ENCODE measurements around the gene CACNG1. TPM values are rescaled to one million over a fixed set of nuclear protein-coding genes. Genes with fewer than 3 reads are reported as not detected.

The CACNG1 gene
- total and polyA plus RNA-seq, 9 donors: 109 to 242 (median 197) TPM

DNA sequence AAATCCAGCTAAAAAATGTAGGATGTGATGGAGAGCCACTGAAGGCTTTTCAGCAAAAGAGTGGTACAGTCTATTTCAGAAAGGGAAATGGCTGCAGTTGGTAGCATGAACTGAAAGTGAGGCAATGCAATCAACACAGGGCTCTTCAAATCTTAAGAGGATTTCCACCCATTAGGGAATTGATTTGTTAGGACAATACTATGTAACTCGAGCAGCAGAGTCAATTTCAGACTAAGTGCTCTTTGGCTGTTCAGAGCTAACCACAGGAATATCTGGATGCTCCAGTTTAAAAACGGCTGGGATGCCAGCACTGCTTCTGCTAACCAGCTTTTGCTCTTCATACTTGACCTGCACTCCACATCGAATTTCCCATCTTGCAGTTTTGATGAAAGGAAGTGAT is 24.6 kb downstream of the CACNG1 start:
- H3K27me3 ChIP-seq (ENCODE audit: control insufficient read depth, insufficient read depth, low read length): no peaks in the 10 kb centered on the region
- H3K27ac ChIP-seq (ENCODE audit: low read length): no peak overlapping the region
- no peak overlapping the region for H3K4me3 ChIP-seq (ENCODE audit: low read length)
- DNase-seq: no peak
- no peaks in the 10 kb centered on the region for H3K9me3 ChIP-seq (replicated peaks; ENCODE audit: control insufficient read depth, low read depth, low read length)
- H3K4me1 ChIP-seq (ENCODE audit: control insufficient read depth, insufficient read depth, low read length): no peaks in the 10 kb centered on the region
- 14% methylated on average over 1 of the region's 3 CpGs for WGBS (ENCODE audit: insufficient coverage)
- H3K36me3 ChIP-seq (ENCODE audit: control insufficient read depth, insufficient read depth, low read length): peaks cover 3% of the 10 kb centered on the region

DNA sequence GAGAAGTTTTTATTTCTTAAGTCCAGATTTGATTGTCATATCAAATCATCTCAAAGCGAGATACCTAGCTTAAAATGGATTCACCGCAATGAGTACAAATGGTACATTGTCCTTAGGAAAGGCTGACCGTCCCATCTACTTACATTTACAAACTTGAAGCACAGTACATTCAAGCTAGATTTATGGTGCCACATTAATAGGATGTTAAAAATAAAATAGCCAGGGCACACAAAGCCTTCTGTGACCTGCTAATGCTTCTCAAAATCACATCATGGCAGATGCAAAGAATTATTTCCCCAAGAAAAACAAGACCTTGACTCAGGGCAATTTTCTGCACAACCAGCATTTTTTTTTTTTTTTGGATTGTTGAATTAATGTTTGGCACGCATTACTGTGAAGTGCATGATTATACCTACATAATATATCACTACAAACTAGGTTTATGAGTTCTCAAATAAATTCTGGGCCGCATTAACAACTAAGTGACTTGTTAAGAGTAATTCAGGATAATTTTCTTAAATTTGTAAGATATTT is 25.3 kb downstream of the CACNG1 start:
- H3K9me3 ChIP-seq (replicated peaks; ENCODE audit: control insufficient read depth, low read depth, low read length): no peaks in the 10 kb centered on the region
- no peak overlapping the region for H3K27ac ChIP-seq (ENCODE audit: low read length)
- DNase-seq: no peak
- H3K36me3 ChIP-seq (ENCODE audit: control insufficient read depth, insufficient read depth, low read length): peaks cover 3% of the 10 kb centered on the region
- H3K4me1 ChIP-seq (ENCODE audit: control insufficient read depth, insufficient read depth, low read length): no peaks in the 10 kb centered on the region
- H3K27me3 ChIP-seq (ENCODE audit: control insufficient read depth, insufficient read depth, low read length): no peaks in the 10 kb centered on the region
- WGBS (ENCODE audit: insufficient coverage): no CpG with 5 or more reads among the region's 5 CpGs
- H3K4me3 ChIP-seq (ENCODE audit: low read length): no peak overlapping the region

DNA sequence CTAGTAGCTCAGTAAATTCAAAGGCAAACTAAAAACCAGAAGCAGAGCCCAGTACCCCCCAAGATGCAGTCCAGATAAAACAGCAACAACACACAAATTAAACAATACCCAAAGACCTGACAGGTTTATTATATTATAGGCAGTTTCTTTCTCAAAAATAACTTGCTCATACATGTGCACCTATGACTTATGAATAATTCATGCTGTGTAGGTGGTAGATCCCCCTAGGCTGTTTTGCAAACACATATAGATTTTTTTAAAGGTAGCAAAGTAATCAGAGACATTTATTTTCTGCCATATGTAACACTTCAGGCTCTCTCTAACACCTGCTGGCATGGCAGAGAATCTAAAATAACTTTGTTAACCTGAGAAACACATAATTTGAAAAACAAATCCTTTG is 27.2 kb downstream of the CACNG1 start:
- H3K4me1 ChIP-seq (ENCODE audit: control insufficient read depth, insufficient read depth, low read length): no peaks in the 10 kb centered on the region
- peaks cover 3% of the 10 kb centered on the region for H3K36me3 ChIP-seq (ENCODE audit: control insufficient read depth, insufficient read depth, low read length)
- H3K4me3 ChIP-seq (ENCODE audit: low read length): no peak overlapping the region
- H3K27me3 ChIP-seq (ENCODE audit: control insufficient read depth, insufficient read depth, low read length): no peaks in the 10 kb centered on the region
- no peak overlapping the region for H3K27ac ChIP-seq (ENCODE audit: low read length)
- H3K9me3 ChIP-seq (replicated peaks; ENCODE audit: control insufficient read depth, low read depth, low read length): no peaks in the 10 kb centered on the region
- DNase-seq: no peak

DNA sequence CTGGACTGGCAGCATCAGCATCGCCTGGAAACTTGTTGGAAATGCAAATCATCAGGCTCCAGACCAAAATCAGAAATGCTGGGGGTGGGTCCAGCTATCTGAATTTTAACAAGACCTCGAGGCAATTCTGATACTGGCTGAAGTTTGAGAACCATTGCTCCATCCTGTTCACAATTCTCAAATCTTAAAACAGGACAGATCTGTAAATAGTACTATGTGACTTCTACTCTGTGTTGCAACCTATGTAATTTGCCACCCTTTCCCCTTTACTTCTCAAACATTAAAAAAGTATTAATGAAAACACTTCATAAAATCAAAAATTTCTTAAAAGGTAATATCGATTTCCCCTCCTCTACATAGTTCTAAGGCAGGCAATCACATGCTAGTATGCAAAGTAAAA is 28.5 kb downstream of the CACNG1 start:
- WGBS (ENCODE audit: insufficient coverage): 88% methylated on average over 1 of the region's 3 CpGs

DNA sequence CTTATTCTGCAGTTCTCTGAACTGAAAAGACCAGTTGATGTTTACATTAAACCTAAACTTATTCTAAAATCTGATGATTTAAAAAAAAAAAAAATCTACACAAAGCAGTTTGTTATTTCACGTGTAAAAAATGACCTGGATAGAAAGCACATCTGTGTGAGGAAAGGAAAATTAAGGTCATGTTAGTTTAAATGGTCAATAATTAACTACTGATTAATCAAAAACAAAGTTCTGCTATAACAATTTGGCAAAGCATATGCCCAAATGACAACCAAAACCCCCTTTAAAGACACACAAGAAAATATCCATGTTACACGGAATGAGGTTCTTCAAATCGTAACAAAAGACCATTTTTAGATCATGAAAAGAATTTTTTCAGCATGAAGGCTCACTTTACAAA is 30.4 kb downstream of the CACNG1 start:
- Histone ChIP-seq H3K9me3 (replicated peaks; ENCODE audit: control insufficient read depth, low read depth, low read length) (no peaks in the 10 kb centered on the region), H3K27ac (ENCODE audit: low read length) (no peak overlapping the region), H3K4me1 (ENCODE audit: control insufficient read depth, insufficient read depth, low read length) (no peaks in the 10 kb centered on the region), H3K36me3 (ENCODE audit: control insufficient read depth, insufficient read depth, low read length) (peaks cover 8% of the 10 kb centered on the region), H3K27me3 (ENCODE audit: control insufficient read depth, insufficient read depth, low read length) (no peaks in the 10 kb centered on the region), H3K4me3 (ENCODE audit: low read length) (no peak overlapping the region)
- no peak for DNase-seq
- WGBS (ENCODE audit: insufficient coverage): no CpG with 5 or more reads among the region's 3 CpGs

More for the DNA sequence above, 28.5 kb downstream of the CACNG1 start:
- peaks cover 3% of the 10 kb centered on the region for H3K36me3 ChIP-seq (ENCODE audit: control insufficient read depth, insufficient read depth, low read length)
- H3K4me1 ChIP-seq (ENCODE audit: control insufficient read depth, insufficient read depth, low read length): no peaks in the 10 kb centered on the region
- H3K27me3 ChIP-seq (ENCODE audit: control insufficient read depth, insufficient read depth, low read length): no peaks in the 10 kb centered on the region
- H3K27ac ChIP-seq (ENCODE audit: low read length): no peak overlapping the region
- no peak for DNase-seq
- no peak overlapping the region for H3K4me3 ChIP-seq (ENCODE audit: low read length)
- H3K9me3 ChIP-seq (replicated peaks; ENCODE audit: control insufficient read depth, low read depth, low read length): no peaks in the 10 kb centered on the region

DNA sequence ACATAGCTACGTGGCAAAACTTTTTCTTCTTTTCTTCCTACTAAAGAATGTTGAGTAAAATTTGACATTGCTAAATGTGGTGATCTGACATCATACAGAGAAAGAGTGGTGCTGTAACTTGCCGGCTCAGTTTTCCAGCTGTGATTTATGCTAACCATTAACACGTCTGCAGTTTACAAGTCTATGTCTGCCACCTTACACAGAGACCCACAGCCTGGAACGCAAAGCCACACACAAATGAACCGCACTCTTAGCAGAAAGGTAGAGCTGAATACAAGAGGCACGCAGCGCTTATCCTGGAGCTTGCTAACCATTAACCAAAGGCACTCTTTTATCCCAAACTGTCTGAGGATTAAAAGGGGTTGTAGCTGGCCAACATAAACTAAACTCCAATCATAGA is 31.9 kb downstream of the CACNG1 start:
- Histone ChIP-seq H3K4me3 (ENCODE audit: low read length) (no peak overlapping the region), H3K4me1 (ENCODE audit: control insufficient read depth, insufficient read depth, low read length) (no peaks in the 10 kb centered on the region), H3K36me3 (ENCODE audit: control insufficient read depth, insufficient read depth, low read length) (peaks cover 8% of the 10 kb centered on the region), H3K27me3 (ENCODE audit: control insufficient read depth, insufficient read depth, low read length) (no peaks in the 10 kb centered on the region), H3K9me3 (replicated peaks; ENCODE audit: control insufficient read depth, low read depth, low read length) (no peaks in the 10 kb centered on the region), H3K27ac (ENCODE audit: low read length) (no peak overlapping the region)
- DNase-seq: no peak
- WGBS (ENCODE audit: insufficient coverage): no CpG with 5 or more reads among the region's 7 CpGs

DNA sequence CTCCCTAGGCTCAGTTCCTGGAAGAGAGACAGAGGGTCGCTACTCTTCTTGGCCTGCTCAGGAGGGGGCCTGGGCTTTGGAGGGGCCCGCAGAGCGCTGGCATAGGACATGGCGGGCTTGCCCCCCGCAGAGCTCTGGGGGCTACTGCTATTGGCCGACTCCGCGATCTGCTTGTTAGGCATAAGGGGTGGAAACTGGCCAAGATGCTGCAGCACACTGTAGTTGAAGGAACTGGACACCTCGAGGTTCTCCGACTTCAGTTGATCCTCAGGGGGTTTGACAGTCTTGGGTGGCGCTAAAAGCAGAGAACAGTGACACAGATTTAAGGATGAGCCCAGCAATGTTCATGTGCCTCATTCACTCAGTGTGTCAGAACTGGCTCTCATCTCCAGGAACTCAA is 33.9 kb downstream of the CACNG1 start:
- Histone ChIP-seq H3K4me1 (ENCODE audit: control insufficient read depth, insufficient read depth, low read length) (no peaks in the 10 kb centered on the region), H3K9me3 (replicated peaks; ENCODE audit: control insufficient read depth, low read depth, low read length) (no peaks in the 10 kb centered on the region), H3K27me3 (ENCODE audit: control insufficient read depth, insufficient read depth, low read length) (no peaks in the 10 kb centered on the region), H3K27ac (ENCODE audit: low read length) (no peak overlapping the region), H3K4me3 (ENCODE audit: low read length) (no peak overlapping the region), H3K36me3 (ENCODE audit: control insufficient read depth, insufficient read depth, low read length) (peaks cover 8% of the 10 kb centered on the region)
- DNase-seq: no peak
- 79% methylated on average over 6 of the region's 11 CpGs for WGBS (ENCODE audit: insufficient coverage)

DNA sequence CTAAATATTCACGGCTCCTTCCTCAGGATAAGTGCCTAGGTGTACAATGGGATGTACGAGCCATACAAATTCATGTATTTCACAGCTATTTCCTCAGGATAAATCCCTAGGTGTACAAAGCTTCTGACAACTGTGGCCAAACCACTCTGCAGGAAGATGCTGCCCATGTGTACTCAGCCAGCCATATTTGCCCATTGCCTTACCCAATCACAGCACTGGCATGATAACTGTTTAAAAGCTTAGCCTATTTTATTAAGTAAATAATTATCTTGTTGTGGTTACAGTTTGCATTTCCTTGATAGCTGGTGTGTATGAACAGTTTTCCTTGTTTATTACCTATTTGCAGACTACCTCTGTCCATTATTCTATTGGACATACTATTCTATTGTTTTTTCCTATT is 35.1 kb downstream of the CACNG1 start:
- WGBS (ENCODE audit: insufficient coverage): 80% methylated on average over 1 of the region's 2 CpGs
- Histone ChIP-seq H3K4me3 (ENCODE audit: low read length) (no peak overlapping the region), H3K9me3 (replicated peaks; ENCODE audit: control insufficient read depth, low read depth, low read length) (no peaks in the 10 kb centered on the region), H3K27ac (ENCODE audit: low read length) (no peak overlapping the region), H3K27me3 (ENCODE audit: control insufficient read depth, insufficient read depth, low read length) (no peaks in the 10 kb centered on the region), H3K4me1 (ENCODE audit: control insufficient read depth, insufficient read depth, low read length) (no peaks in the 10 kb centered on the region), H3K36me3 (ENCODE audit: control insufficient read depth, insufficient read depth, low read length) (peaks cover 8% of the 10 kb centered on the region)
- no peak for DNase-seq

DNA sequence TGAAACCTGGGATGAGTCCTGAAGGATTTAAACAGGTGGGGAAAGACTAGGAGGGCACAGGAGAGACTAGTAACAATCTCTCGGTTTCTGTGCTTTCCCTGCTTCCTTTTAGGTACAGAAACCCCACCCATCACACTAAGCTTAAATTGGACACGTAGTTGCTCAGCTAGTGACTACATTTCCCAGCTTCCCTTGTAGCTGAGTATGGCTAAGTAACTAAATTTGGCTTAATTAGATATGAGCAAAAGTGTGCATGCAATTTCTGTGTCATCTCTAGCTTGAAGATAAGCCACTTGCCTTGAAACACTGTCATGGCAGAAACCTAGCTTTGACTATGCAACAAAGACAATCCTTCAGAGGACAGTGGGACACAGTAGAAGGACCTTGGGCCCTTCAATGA is 36.5 kb downstream of the CACNG1 start:
- H3K27me3 ChIP-seq (ENCODE audit: control insufficient read depth, insufficient read depth, low read length): no peaks in the 10 kb centered on the region
- no peak overlapping the region for H3K4me3 ChIP-seq (ENCODE audit: low read length)
- H3K4me1 ChIP-seq (ENCODE audit: control insufficient read depth, insufficient read depth, low read length): no peaks in the 10 kb centered on the region
- H3K9me3 ChIP-seq (replicated peaks; ENCODE audit: control insufficient read depth, low read depth, low read length): no peaks in the 10 kb centered on the region
- H3K27ac ChIP-seq (ENCODE audit: low read length): no peak overlapping the region
- WGBS (ENCODE audit: insufficient coverage): no CpG with 5 or more reads among the region's 2 CpGs
- DNase-seq: no peak
- H3K36me3 ChIP-seq (ENCODE audit: control insufficient read depth, insufficient read depth, low read length): peaks cover 8% of the 10 kb centered on the region

DNA sequence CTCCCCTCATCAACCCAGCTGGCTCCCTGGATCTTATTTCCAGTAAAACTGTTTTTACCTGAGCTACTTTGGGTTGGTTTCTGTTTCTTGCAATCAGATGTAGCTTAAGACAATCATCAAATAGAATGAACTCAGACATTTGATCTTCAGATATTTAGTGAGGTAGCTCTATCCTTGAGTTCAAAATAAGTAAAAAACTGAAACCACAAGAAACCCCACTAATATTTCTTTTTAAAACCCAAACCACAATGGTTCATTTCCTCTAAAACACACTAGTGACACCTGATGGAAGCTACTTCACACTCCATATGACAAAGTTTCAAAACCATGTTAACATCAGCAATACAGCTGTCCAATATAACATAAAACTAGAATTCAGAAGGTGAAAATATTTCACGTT is 37.8 kb downstream of the CACNG1 start:
- Histone ChIP-seq H3K27ac (ENCODE audit: low read length) (no peak overlapping the region), H3K4me1 (ENCODE audit: control insufficient read depth, insufficient read depth, low read length) (no peaks in the 10 kb centered on the region), H3K27me3 (ENCODE audit: control insufficient read depth, insufficient read depth, low read length) (no peaks in the 10 kb centered on the region), H3K4me3 (ENCODE audit: low read length) (no peak overlapping the region), H3K36me3 (ENCODE audit: control insufficient read depth, insufficient read depth, low read length) (peaks cover 17% of the 10 kb centered on the region), H3K9me3 (replicated peaks; ENCODE audit: control insufficient read depth, low read depth, low read length) (no peaks in the 10 kb centered on the region)
- DNase-seq: no peak
- no CpG with 5 or more reads among the region's 1 CpG for WGBS (ENCODE audit: insufficient coverage)

DNA sequence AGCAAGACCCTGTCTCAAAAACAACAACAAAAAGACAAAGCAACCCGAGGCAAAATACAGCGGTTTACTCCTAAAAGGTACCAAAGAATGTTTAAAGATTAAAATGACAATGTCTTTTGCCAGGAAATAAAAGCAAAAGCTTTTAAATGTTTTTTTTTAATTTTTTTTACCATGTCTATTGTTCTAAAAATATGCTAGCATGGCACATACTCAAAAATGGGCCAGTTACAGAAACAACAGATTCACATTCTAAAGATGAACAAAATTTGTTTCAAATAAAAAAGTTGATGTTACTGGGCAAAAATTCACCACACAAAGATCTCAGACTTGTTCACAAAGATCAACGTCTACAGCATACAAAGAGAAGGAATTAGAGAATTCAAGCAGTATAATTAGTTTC is 41.1 kb downstream of the CACNG1 start:
- H3K4me1 ChIP-seq (ENCODE audit: control insufficient read depth, insufficient read depth, low read length): no peaks in the 10 kb centered on the region
- DNase-seq: no peak
- H3K27ac ChIP-seq (ENCODE audit: low read length): no peak overlapping the region
- H3K9me3 ChIP-seq (replicated peaks; ENCODE audit: control insufficient read depth, low read depth, low read length): peaks cover 4% of the 10 kb centered on the region
- H3K36me3 ChIP-seq (ENCODE audit: control insufficient read depth, insufficient read depth, low read length): peaks cover 14% of the 10 kb centered on the region
- WGBS (ENCODE audit: insufficient coverage): no CpG with 5 or more reads among the region's 3 CpGs
- H3K4me3 ChIP-seq (ENCODE audit: low read length): no peak overlapping the region
- H3K27me3 ChIP-seq (ENCODE audit: control insufficient read depth, insufficient read depth, low read length): no peaks in the 10 kb centered on the region
